ENCODE measurements around the gene KCNK4.
A peak's percentile ranks its signal among the peaks of the same experiment; 100 is the strongest.

KCNK4 gene

DNA sequence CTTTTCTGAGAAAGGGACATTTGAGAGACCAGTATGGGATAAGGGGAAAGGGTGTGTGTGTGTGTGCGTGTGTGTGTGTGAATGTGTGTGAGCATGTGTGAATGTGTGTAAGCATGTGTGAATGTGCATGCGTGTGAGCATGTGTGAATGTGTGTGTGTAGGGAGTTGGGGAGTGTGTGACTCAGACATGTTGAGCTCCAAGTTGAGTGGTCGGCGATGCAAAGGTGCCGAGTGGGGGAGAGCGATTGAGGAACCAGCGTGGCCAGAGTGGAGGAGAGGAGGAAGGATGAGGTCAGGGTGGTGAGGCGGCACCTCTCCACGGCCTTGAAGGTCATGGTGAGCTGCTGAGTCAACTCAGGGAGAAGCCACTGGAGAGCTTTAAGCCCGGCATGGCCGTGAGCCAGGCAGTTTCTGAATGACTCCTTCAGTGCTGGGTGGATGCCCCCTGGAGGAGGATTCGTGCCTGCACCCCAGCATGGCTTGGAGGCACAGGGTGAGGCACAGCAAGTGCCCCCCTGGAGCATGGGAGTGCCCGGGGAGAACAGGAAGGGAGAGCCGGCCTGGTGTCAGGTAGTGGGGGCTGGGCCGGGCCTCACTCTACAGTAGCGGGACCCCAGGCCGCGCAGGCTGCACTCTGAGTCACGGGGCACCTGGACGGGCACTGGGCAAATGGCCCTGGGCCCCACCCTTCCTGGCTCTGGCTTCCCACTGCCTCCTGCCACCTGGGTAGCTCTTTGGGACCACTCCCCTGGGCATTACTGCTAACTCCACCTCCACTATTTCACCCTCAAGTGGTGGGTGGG, 40.7 kb downstream of the KCNK4 start:
- peak; percentile 56 for DNase-seq

DNA sequence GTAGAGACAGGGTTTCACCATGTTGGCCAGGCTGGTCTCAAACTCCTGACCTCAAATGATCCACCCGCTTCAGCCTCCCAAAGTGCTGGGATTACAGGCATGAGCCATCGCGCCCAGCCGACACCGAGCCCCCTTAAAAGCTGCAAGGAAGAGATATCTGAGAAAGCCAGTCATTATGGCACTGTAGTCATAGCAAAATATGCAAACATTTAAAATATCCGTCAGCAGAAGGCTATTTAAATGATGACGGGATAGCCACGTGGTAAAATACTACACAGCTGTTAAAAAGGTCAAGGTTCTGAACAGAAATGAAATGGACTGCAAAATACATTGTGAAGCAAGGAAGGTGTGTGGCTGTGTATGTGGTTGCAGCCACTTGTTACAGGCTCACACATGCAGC, 42.5 kb downstream of the KCNK4 start:
- no peak for DNase-seq

DNA sequence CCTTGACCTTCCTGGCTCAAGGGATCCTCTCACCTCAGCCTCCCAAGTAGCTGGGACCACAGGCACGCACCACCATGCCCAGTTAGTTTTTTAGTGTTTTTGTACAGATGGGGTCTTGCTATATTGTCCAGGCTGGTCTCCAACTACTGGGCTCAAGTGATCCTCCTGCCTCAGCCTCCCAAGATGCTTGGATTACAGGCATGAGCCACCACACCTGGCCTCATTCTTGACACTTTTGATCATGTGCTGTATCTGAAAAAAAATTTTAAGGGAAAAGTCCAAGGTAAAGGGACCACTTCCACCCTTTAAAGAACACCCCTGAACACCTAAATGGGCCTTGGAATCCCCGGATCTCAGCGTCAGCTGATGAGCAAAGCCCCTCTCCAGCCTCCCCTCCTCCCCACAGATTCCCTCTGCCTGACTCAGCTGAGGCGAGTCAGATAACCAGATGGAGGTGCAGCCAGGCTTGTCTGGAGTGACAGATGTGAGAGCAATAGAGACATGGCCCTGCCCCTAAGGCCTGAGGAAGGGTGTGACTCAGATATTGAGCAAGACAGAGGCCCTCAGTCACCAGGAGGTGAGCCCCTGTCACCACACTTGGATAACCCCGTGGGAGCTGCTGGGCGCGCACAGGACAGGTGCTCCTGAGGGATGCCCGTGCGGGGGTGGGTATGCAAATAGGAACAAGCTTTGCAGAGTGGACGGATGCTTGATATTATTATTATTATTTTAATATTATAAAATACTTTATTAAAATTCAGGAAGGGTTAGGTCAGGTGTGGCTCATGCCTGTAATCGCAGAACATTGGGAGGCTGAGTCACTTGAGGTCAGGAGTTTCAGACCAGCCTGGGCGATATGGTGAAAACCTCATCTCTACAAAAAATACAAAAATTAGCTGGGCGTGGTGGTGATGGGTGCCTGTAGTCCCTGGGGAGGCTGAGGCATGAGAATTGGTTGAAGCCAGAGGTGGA, 43.9 kb downstream of the KCNK4 start:
- DNase-seq = peak; percentile 23

DNA sequence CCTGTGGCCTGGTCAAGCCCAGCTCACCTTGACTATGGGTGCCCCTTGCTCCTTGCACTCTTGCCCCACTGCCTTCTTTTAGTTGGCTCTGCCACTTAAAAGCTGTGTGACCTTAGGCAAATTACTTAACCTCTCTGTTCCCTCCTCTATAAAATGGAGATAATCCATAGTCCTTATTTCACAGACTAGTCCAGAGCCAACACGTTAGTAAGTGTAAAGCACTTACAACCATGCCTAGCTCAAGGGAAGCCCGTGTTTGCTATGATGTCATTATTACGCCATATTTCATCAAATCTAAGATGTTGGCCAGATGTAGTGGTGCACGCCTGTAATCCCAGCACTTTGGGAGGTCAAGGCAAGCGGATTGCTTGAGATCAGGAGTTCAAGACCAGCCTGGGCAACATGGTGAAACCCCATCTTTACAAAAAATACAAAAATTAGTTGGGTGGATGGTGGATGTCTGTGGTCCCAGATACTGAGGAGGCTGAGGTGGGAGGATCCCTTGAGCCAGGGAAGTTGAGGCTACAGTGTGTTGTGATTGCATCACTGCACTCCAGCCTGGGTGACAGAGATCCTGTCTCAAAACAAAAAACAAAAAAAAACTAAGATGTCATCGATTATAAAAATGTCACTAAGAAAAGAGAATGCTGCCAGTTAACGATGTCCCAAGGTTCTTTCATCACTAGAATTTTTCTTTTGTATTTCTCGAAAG, 46.6 kb downstream of the KCNK4 start:
- no peak for DNase-seq

GRCh38 chr11:64338716-64339115, 47.6 kb downstream of the KCNK4 start:
- no peak for DNase-seq

DNA sequence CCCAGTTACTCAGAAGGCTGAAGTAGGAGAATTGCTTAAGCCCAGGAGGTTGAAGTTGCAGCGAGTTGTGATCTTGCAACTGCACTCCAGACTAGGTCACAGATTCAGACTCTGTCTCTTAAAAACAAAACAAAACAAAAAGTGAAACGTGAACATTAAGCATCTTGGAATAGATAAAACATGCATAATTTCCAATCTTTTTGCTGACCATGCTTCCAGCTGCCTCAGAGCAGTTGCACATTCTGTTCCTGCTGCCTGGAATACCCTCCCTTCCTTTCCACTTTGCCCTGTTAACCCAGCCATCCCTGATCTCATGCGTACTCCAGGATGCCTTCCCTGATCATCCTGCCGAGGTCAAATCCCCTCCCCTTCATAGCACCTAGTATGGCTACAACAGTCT, 48.2 kb downstream of the KCNK4 start:
- no peak for DNase-seq

DNA sequence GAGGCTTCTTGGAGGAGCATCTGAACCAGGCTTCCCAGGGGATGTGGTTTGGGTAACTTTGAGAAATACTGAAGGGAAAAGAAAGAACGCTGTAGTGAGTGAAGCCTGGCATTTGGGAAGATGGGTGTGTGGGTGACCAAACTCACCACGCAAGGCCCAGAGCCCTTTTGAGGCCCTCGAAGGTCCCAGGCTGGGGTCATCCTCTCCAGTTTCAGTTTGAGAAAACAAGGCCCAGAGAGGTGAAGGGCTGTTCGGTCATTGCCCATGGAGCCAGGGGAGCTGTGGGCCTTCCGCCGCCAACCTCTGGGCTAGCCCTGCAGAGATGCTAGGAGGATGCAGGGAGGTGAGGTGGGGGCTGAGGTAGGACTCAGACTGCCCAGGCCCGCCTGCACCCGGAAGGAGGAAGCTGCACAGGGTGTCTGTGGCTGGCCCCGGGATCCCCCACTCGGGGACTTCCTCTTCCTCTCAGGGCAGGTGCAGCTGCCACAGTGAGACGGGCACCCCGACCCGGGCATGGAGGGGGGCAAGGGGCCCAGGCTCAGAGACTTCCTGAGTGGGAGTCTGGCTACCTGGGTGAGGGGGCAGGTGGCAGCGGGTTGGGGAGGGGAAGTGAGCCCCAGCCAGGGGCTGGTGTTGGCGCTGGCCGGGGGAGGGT, 48.8 kb downstream of the KCNK4 start, which contains the start of gene CCDC88B:
TSS of gene CCDC88B (plus strand) at position 451 of the 655 bp plus-strand sequence. CDS start at position 514, 63 bp downstream.
- no peak for DNase-seq

DNA sequence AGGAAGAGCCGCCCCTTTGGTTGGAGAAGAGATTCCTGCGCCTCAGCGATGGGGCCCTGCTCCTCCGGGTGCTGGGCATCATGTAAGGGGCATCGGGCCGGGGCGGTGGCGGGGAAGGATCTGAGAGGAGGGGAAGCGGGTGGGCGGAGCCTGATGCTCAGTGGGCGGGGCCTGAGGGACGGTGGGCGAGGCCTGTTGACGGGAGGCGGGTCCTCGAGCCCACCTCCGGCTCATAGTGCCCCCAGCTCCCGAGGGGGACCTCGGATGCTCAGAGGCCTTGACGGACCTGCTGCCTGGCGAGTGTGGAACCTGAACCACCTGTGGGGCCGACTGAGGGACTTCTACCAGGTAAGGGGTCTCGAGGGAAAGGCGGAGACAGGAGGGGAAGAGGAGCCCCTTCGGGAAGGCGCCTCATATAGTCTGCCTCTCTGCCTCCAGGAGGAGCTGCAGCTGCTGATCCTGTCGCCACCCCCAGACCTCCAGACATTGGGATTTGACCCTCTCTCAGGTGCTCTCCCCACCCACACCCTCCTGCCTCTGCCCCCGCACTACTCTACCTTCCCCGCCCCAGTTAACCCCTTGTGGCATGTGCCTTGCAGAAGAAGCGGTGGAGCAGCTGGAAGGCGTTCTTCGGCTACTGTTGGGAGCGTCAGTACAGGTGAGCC, 49.7 kb downstream of the KCNK4 start:
- DNase-seq = no peak

DNA sequence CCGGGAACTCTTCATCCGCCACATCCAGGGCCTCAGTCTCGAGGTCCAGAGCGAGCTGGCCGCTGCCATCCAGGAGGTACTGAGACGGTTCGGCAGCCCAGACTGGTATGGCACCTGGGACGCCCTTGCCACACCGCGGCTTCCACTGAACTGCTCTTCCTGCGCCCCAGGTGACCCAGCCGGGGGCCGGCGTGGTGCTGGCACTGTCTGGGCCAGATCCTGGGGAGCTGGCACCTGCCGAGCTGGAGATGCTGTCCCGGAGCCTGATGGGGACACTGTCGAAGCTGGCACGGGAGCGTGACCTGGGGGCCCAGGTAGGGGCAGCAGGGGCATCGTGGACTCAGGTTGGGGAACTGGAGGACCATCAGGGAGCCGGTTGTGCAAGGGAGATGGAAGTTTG, 50.3 kb downstream of the KCNK4 start:
- DNase-seq = no peak

GRCh38 chr11:64341851-64342791, 51.0 kb downstream of the KCNK4 start:
- peak; percentile 35 for DNase-seq

- no peak for DNase-seq
These were observed 52.0 kb downstream of the KCNK4 start for GRCh38 chr11:64342869-64343745.

DNA sequence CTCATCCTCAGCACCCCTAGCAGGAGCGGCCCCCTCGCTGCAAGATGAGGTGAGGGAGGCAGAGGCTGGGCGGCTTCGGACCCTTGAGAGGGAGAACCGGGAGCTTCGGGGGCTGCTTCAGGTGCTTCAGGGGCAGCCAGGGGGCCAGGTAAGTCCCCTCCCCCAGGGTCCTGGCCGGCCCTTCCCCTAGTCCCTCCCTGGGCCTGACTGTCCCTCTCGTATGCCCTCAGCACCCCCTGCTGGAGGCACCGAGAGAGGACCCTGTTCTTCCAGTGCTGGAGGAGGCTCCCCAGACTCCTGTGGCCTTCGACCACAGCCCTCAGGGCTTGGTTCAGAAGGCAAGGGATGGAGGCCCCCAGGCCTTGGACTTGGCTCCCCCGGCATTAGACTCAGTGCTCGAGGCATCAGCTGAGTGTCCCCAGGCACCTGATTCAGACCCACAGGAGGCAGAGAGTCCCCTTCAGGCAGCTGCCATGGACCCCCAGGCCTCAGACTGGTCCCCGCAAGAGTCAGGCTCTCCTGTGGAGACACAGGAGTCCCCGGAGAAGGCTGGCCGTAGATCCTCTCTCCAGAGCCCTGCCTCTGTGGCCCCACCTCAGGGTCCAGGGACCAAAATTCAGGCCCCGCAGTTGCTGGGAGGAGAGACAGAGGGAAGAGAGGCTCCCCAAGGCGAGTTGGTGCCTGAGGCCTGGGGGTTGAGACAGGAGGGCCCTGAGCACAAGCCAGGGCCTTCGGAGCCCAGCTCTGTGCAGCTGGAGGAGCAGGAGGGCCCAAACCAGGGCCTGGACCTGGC, 52.9 kb downstream of the KCNK4 start:
- DNase-seq = no peak

GRCh38 chr11:64344787-64345186, 53.7 kb downstream of the KCNK4 start:
- DNase-seq = no peak

DNA sequence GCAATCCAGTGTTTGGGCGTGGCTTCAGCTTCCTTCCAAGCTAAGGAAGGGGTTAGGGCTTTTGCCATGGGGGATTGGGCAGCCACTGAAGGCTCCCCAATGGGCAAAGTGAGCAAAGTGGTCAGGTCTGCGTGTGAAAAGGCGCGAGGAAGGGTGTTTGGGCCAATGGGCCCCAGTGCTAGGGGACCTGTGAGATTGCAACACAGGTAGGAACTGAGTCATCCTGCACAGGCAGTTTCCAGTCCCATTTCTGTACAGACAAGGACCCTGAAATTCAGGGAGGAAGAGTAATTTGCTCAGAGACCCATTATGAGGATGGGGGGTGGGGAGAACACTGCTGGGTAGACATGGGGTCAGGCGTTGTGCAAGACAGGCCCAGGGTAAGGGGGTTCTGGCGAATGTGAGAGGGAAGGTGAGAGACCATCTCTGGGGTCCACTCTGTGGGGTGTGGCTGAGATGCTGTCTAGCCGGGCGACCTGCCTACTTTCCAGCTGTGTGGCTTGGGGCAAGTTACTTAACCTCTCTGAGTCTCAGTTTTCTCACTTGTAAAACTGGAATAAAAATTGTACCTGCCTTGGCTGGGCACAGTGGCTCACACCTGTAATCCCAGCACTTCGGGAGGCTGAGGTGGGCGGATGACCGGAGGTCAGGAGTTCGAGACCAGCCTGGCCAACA, 56.2 kb downstream of the KCNK4 start:
- no peak for DNase-seq

DNA sequence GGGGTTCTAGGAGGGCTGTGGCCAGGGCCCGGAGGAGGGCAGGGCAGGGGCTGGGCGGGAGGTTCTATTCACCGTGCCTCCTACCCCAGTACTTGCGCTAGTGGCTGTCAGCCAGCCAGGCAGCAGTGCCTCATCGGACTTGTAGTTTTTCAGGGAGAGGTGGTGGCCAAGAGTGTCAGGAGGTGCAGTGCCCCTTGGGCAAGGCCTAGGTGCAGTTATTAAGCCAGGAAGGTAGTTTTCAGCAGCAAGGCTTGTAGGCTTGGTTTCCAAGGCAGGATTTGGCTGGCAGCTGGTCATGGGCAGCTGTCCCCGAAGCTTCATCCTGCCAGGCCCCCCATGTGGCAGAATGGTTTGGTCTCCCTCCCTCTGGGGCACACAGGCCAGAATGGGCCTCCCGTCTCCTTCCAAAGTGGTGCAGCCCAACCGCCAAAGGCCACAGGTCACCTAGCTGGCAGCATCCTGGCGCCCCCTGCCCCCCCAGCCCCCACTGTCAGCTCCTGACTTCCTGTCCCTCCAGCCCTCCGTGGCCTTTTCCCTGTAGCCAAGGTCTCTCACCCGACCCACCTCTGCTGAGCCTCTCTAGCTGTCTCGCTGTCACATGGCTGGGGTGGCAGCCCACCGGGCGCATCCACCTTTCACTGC, 57.4 kb downstream of the KCNK4 start:
- peak; percentile 43 for DNase-seq

- no peak for DNase-seq
These were observed 57.9 kb downstream of the KCNK4 start for GRCh38 chr11:64349025-64349387.

DNA sequence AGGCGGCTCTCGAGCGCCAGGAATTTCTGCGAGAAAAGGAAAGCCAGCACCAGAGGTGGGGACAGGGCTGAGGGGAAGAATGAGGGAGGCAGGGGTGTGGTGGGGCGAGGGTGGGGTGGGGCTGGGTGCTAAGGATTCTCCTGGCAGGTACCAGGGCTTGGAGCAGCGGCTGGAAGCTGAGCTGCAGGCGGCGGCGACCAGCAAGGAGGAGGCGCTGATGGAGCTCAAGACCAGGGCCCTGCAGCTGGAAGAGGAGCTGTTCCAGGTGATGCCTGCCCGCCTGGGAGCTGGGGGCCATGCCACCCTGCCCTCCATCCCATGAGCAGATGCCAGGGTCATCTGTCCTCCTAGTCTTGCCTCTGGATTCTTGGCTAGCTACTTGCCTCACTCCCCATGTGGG, 58.3 kb downstream of the KCNK4 start:
- no peak for DNase-seq
